OCI-LY7 (cell line): ENCODE measurements around the gene SLC13A2.

ENCODE experiments used
- EZH2phosphoT487 ChIP-seq: fragments of 200-600 bp; sonication (generic); IDR thresholded peaks from 2 replicates; pipeline ENCODE4 v1.6.1; 2018; ENCODE audit warnings: low read depth, borderline replicate concordance, mild to moderate bottlenecking, mixed run types, antibody characterized with exemption, low read length, moderate library complexity, mixed read lengths
- TF ChIP-seq, protein P1 (sequence below): fragments of 200-600 bp; sonication (generic); conservative IDR thresholded peaks from 2 replicates; pipeline ENCODE4 v1.5.1; 2014; ENCODE audit warnings: mild to moderate bottlenecking, antibody characterized with exemption, low read length, moderate library complexity, mixed read lengths

DNA sequence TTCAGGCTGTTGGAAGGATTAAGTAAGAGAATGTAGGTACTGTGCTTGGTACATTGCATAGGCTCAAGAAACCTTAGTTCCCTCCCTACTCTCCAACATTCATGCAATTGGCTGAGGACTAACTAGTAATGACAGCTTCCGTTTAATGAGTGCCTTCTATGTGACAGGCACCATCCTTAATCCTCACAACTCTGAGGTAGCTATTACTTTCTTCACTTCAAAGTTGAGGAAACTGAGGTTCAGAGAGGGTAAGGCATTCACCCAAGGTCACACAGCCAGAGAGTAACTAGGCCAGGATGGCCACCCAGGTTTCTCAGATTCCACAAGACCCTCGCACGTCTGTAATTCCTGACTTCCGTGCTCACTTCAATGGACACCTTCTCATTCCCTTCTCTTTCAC, 56.8 kb downstream of the SLC13A2 start:
- TF ChIP-seq, protein P1, sequence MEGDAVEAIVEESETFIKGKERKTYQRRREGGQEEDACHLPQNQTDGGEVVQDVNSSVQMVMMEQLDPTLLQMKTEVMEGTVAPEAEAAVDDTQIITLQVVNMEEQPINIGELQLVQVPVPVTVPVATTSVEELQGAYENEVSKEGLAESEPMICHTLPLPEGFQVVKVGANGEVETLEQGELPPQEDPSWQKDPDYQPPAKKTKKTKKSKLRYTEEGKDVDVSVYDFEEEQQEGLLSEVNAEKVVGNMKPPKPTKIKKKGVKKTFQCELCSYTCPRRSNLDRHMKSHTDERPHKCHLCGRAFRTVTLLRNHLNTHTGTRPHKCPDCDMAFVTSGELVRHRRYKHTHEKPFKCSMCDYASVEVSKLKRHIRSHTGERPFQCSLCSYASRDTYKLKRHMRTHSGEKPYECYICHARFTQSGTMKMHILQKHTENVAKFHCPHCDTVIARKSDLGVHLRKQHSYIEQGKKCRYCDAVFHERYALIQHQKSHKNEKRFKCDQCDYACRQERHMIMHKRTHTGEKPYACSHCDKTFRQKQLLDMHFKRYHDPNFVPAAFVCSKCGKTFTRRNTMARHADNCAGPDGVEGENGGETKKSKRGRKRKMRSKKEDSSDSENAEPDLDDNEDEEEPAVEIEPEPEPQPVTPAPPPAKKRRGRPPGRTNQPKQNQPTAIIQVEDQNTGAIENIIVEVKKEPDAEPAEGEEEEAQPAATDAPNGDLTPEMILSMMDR, result no peak
- no peak for TF ChIP-seq EZH2phosphoT487
